ENCODE measurements around the gene PDILT. TPM values are rescaled to one million over a fixed set of nuclear protein-coding genes. Genes with fewer than 3 reads are reported as not detected.

Gene PDILT
- total RNA-seq, 1 donor from 2014 or later, result not detected

DNA sequence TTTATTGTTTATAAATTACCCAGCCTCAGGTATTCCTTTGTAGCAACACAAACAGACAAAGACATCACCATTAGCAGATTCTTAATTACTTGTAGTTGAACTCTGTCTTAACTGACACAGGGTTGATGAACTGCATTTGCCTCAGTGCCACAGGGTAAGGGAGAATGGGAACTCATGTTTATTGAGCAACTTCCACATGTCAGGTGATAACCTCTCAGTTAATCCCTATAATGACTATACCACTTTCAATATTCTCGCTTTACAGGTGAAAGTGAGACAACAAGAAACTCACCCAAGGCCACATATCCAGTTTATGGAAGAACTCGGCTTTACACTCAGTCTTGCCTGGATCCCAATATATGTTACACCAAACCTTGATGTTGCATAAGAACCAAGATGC, 8.6 kb downstream of the PDILT start:
- no peak overlapping the region for H3K4me3 Mint-ChIP-seq
- TF ChIP-seq, protein P1, sequence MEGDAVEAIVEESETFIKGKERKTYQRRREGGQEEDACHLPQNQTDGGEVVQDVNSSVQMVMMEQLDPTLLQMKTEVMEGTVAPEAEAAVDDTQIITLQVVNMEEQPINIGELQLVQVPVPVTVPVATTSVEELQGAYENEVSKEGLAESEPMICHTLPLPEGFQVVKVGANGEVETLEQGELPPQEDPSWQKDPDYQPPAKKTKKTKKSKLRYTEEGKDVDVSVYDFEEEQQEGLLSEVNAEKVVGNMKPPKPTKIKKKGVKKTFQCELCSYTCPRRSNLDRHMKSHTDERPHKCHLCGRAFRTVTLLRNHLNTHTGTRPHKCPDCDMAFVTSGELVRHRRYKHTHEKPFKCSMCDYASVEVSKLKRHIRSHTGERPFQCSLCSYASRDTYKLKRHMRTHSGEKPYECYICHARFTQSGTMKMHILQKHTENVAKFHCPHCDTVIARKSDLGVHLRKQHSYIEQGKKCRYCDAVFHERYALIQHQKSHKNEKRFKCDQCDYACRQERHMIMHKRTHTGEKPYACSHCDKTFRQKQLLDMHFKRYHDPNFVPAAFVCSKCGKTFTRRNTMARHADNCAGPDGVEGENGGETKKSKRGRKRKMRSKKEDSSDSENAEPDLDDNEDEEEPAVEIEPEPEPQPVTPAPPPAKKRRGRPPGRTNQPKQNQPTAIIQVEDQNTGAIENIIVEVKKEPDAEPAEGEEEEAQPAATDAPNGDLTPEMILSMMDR (conservative IDR thresholded peaks at IDR 0.05), result no peak
- H3K27me3 Mint-ChIP-seq, result no peaks in the 10 kb centered on the region
- no peaks in the 10 kb centered on the region for H3K36me3 Mint-ChIP-seq
- peaks cover 4% of the 10 kb centered on the region for H3K4me1 Mint-ChIP-seq (ENCODE audit: unreplicated experiment)
- H3K9me3 Mint-ChIP-seq, result no peaks in the 10 kb centered on the region
- no peak overlapping the region for H3K27ac Mint-ChIP-seq
- no peak for DNase-seq (ENCODE audit: extremely low spot score, unreplicated experiment)

DNA sequence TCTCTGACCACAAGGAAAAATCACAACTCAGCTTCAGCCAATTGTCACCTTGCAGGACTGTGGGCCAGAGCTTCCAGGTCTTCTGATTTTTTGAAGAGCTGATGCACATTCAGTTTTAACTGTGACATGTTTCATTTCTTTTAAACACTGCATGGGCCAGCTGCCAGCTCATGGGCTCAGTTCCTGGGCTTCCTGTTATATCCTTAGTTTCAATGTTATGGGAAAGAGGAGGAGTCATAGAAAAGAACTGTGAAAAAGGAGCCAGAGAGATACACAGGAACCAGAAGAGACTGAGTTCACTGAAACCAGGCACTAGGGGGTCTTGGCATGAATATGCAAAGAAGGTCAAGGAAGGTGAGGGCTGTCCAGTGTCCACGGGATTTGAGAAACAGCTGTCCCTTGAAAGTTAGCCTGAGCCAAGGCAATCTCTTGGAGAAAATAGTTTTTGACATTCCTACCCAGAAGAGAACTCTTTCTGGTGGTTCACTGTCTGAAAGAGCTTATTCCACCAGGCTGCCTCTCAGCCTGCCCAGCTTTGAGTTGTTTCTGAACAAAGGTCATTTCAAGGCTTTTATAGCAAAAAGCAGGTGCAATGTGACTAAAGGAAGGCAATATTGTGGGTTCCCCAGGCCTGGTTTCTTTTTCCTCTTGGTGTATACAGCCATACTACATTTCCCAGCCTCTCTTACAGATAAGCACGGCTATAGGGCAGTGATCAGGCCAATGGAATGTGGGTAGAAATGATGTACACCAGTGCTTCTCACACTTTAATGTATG, 10.5 kb downstream of the PDILT start:
- H3K4me1 Mint-ChIP-seq (ENCODE audit: unreplicated experiment), result peaks cover 4% of the 10 kb centered on the region
- DNase-seq (ENCODE audit: extremely low spot score, unreplicated experiment), result no peak
- TF ChIP-seq, protein P1 (conservative IDR thresholded peaks at IDR 0.05), result no peak
- H3K36me3 Mint-ChIP-seq, result no peaks in the 10 kb centered on the region
- H3K9me3 Mint-ChIP-seq, result no peaks in the 10 kb centered on the region
- no peaks in the 10 kb centered on the region for H3K27me3 Mint-ChIP-seq
- H3K27ac Mint-ChIP-seq, result no peak overlapping the region
- H3K4me3 Mint-ChIP-seq, result no peak overlapping the region

DNA sequence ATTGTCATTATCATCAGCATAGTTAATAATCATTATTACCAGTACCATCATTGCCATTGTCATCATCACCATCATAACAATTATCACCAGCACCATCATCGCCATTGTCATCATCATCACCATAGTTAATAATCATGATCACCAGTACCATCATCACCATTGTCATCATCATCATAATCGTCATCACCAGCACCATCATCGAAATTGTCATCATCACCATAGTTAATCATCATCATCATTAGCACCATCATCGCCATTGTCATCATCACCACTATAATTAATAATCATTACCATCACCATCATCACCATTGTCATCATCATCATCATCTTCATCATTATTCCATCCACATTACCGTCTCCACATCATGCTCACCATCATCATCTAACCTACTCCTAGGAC, 13.5 kb downstream of the PDILT start:
- no peak overlapping the region for H3K4me3 Mint-ChIP-seq
- H3K9me3 Mint-ChIP-seq, result no peaks in the 10 kb centered on the region
- no peaks in the 10 kb centered on the region for H3K36me3 Mint-ChIP-seq
- TF ChIP-seq, protein P1 (conservative IDR thresholded peaks at IDR 0.05), result no peak
- peaks cover 4% of the 10 kb centered on the region for H3K4me1 Mint-ChIP-seq (ENCODE audit: unreplicated experiment)
- peaks cover 13% of the 10 kb centered on the region for H3K27me3 Mint-ChIP-seq
- DNase-seq (ENCODE audit: extremely low spot score, unreplicated experiment), result no peak
- H3K27ac Mint-ChIP-seq, result no peak overlapping the region

DNA sequence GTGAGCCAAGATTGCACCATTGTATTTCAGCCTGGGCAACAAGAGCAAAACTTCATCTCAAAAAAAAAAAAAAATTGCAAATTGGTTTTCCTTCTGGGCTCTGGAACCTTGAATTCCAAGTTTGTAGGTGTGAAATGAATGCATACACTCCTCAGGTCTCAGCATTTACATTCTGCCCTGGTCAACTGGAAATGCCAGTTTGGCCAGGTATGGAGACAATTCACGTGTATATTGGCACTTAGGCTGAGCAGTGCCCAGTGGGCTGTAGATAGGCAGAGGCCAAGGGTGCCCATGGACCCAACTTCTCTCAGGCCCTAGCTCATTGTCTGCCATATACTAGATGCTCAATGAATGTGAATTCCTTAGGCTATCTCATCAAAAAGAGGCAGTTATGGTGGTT, 15.7 kb downstream of the PDILT start:
- Mint-ChIP-seq H3K27ac (no peak overlapping the region), H3K27me3 (peaks cover 13% of the 10 kb centered on the region)

DNA sequence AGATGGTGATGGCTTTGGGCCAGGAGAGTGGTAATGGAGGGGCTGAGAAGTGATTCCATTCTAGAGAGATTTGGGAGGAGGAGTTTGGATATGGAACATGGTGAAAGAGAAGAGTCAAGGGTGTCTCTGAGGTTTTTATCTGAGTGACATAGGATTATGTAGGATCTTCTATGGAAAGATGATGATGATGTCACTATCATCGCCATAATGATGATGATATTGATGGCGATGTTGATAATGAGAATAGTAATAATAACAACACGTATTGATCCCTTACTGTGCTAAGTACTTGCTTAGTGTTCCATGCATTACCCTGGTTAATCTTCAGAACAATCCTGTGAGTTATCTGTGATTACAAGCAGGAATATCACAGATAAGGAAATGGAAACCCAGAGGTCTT, 16.6 kb downstream of the PDILT start:
- peaks cover 13% of the 10 kb centered on the region for H3K27me3 Mint-ChIP-seq
- DNase-seq (ENCODE audit: extremely low spot score, unreplicated experiment), result no peak
- TF ChIP-seq, protein P1 (conservative IDR thresholded peaks at IDR 0.05), result no peak
- no peak overlapping the region for H3K27ac Mint-ChIP-seq
- no peaks in the 10 kb centered on the region for H3K4me1 Mint-ChIP-seq (ENCODE audit: unreplicated experiment)
- no peaks in the 10 kb centered on the region for H3K36me3 Mint-ChIP-seq
- no peaks in the 10 kb centered on the region for H3K9me3 Mint-ChIP-seq
- no peak overlapping the region for H3K4me3 Mint-ChIP-seq

More for the DNA sequence above, 15.7 kb downstream of the PDILT start:
- Mint-ChIP-seq H3K9me3 (no peaks in the 10 kb centered on the region), H3K4me1 (ENCODE audit: unreplicated experiment) (peaks cover 3% of the 10 kb centered on the region), H3K36me3 (no peaks in the 10 kb centered on the region), H3K4me3 (no peak overlapping the region)
- DNase-seq (ENCODE audit: extremely low spot score, unreplicated experiment), result no peak
- TF ChIP-seq, protein P1 (conservative IDR thresholded peaks at IDR 0.05), result no peak

Data from type B pancreatic cell (in vitro differentiated cells).